HG03575 (cell line): ENCODE measurements around the gene IQGAP3.

Experiments used
- ATAC-seq: cut with Tn5 transposase; IDR thresholded peaks from one replicate; pipeline ENCODE4 v1.9.1; 2021; ENCODE audit not compliant: unreplicated experiment, insufficient number of reproducible peaks, low FRiP score; ENCODE audit errors: extremely low read depth

Gene IQGAP3

DNA sequence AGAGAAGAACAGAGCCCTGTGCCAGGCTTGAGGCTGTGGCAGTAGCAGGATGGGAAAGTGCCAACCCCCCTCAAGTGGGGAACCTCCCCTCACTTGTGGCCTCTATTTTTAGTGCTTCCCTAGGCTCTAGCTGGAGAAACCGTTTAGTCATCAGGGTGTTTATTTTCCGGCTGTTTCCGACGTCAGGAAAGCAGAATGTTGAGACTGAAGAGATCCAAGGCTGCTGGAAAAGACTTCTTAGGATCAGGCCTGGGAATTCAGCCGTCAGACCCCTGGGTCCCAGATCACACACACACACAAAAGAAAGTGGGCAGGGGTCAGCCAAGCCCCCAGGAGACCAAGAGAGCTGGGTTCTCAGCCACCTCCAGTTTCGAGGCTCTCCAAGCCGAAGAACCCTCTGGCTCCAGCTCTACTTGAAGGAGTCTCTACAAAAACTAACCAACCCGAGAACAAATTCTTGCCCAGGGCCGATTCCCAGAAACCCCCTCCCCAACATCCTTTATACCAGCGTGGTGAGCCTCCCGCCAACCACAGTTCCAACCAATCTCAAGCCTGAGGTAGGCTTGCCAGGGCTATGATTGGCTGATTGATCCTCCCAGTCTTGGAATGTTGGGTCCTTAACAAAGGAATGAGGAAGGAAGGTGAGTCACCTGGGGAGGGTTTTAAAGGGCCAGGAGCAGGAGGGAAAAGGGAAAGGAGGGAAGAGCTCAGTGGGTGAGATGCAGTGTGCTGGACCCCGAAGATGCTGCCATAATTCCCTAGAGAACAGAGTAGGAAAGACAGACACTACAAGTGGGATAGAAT, 69.3 kb downstream of the IQGAP3 start:
- ATAC-seq, result no peak

GRCh38 chr1:156502391-156502893, 69.9 kb downstream of the IQGAP3 start:
- no peak for ATAC-seq

DNA sequence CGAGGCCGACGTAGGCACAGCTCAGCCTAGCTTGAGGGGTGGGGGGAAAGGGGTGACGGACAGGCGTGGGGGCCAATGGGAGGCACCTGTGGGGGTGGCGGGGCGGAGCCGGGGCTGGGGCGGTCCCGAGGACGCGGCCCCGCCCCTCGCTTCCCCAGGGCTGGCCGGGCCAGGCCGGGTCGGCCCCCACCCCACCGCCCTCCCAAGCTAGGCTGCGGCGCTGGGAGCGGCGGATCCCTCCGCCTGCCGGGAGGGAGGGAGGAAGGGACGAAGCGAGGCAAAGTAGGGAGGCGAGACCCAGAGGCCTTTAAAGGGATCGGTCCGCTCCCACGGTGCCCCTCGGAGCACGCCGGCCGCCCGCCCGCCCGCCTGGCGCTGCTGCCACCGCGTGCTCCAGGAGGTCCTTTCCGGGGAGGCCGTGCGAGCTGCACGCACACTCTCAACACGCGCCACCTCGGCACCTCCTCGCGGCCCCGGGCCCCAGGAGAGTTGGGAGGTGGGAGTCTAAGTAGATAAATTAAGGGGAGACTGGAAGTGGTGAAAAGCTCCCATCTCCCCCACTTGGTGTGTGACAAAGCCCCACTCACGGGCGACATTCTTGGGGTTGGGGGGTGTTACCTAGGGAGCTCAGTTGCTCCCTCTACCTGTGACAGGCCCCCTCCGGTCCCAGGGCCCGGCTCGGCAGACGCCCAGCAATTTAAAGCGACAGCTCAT, 71.4 kb downstream of the IQGAP3 start:
- no peak for ATAC-seq

DNA sequence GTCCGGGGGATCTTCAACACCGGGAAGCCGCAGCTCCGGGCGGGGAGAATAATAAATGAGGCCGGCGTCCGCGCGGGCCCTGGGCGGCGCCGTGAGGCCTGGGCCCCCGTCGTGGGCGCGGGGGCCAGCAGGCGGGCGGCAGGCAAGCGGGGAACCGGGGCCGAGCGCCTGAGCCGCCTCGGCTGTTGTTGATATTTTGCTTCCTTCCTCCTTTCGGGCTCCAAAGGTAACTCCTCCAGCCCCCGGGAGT, 71.9 kb downstream of the IQGAP3 start, which contains the start of gene MEF2D:
Gene MEF2D (minus strand): TSS at position 233 of the 250 bp plus-strand sequence. CDS start 17,483 bp downstream, outside the sequence.
- ATAC-seq, result no peak

DNA sequence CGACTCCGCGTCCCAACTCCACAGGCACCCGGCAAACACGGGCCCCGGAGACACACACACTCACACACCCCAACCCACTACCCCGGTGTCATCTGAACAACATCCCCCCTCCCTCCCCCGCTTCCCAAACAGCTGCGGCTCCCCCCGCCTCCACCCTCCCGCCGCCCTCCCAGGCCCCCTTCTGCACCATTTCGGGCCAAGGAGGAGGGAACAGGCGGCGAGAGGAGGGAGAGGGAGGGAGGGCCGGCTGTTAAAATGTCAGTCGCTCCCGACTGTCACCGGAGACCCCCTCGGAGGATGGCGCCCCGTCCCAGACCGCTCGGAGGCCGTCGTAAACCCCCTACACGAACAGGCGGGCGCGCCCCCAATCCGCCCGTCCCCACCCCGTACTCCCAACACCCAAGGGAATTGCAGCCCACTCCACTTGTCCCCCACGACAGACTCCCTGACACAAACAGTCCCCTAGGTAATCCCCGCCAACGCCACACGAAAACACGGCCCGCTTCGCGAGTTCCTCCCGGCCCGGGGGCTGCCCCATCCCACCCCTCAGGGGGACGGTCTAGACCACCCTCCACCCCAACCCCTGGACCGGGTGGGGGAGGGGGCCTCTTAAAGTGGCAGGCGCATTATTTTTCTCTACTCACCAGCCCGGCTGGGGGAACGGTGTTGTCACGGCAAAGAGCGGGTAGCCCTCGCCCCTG, 72.4 kb downstream of the IQGAP3 start:
- no peak for ATAC-seq

GRCh38 chr1:156499194-156499841, 73.0 kb downstream of the IQGAP3 start:
- ATAC-seq, result no peak

DNA sequence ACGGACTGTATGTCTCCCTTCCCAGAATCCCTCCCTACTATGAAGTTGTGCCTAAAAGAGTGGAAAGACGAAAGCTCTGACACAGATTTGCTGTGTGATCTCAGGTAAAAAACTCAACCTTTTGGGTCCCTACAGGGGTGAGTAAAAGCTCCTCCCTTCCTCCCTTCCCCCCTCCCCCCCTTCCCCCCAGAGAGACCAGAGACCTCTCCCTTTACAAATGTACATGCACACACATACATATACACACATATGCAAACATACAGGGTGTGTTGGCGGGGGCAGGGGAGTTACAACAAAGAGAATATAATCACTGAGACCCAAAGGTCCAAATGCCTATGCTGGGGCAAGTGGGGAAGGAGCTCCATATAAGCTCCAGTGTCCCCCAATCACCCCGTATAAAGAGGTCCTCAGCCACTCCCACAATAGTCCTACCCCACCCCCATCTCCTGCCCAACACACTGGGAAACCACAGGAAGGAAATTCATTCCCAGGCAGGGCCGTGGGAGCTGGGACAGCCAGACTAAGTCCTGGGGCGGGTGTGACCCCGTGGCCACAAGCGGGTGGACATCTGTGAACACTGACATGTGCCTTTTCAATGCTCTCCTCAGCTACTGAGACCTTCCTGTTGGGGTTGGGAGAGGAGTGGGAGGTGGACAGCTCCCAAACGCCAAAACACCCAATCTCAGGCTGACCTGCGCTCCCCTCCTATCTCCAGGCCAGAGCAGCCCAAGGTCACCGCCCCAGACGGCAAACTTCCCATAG, 73.8 kb downstream of the IQGAP3 start:
- no peak for ATAC-seq

- ATAC-seq, result no peak
Observed at GRCh38 chr1:156497743-156498431, 74.5 kb downstream of the IQGAP3 start.

DNA sequence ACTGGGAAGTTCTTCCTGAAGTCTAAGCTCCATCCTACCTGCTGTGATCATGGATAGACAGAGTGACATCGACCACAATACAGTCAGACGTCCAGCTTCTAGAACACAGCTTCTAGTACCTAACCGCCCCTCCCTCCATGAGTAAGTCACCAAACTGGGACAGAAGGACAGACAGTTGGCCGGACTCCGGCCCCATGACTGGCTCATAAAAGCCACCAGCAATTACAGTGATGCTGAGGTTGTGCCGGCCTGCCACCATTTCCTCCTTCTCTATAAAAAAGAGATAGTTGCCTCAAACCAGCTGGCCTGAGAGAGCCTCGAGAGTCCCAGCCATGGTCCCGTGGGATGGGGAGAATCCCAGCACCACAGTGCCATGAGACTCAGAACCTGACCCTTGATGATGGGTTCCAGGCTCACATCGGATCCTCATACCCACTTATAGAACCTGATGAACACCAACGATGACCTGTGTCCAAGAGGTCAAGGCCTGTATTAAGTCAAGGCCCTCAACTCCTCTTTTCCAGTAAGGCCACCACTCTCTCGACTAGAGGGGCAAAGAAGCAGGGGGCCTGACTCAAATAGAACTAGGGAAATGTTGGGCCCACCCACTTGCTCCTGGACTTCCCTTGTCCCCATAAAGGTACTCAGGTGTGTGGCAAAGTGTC, 75.2 kb downstream of the IQGAP3 start:
- ATAC-seq, result no peak

DNA sequence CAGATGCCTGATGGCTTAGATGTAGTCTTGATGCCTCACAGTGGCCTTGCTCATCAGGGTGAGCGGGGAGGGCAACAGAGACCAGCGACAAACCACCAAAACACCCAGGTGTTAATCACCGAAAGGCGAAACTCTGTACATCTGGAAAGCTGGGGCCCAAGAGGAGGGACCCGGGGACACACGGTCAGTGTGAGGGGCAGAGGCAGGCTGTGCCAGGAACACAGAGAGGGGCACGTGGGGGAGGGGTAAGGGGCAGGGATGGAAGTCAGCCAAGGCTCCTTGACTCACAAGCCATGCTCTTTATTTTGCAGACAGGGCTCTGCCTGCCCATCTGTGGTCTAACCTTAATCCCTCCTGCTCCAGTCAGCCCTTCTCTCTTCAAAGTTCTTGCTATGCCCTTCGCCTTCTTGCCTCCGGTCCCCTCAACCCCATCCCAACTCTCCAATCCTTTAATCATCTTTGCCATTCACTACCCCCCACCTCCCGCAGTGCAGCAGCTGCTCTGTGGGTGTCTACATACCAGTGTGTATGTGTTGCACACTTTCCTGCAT, 76.1 kb downstream of the IQGAP3 start:
- ATAC-seq, result no peak

- no peak for ATAC-seq
Observed at GRCh38 chr1:156495401-156496140, 76.8 kb downstream of the IQGAP3 start.

GRCh38 chr1:156494309-156494895, 78.0 kb downstream of the IQGAP3 start:
- ATAC-seq, result no peak

- no peak for ATAC-seq
Observed at GRCh38 chr1:156493742-156494141, 78.6 kb downstream of the IQGAP3 start.

DNA sequence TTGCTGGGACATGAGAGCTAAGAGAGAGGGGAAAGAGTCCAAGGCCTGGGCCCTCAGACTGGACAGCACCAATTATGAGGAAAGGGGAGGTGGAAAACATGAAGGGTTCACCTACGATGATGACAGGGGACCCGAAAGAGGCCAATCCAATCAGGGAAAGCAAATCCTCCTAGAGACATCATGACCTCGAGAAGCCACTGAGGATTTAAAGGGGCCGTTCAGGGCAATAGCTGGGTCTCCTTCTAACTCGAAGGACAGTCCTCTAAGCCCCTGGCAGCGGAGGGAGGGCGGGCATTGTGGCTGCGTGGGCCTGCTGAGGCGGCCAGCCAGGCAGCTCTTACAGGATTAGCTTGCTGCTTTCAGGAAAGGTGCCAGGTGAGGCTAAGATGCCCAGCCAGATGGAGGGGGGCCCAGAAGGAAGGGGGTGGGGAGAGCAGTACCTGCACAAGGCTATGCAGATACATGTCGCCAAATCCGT, 79.2 kb downstream of the IQGAP3 start:
- no peak for ATAC-seq

DNA sequence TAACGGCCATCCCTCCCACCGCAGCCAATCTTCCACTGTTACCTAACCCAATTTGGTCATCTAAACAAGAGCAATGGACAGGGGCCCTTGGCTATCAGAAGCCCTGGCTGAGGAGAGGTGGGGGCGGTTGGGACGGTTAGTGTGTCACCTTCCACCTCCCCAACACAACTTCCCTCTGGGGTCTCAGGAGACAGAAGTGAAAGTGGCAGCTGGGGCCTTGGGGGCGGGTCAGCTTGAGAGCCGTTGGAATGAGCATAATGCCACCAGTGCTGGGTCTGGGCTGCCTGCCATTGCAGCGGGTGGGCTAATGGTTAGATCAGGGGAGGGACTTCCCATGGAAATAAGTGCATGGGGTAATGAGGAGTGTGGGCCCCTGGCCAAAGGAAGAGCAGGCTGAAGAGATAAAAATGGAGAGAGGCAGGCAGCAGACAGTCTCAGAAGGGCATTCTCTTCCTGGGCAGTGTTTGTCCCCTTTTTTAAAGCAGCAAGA, 79.7 kb downstream of the IQGAP3 start:
- no peak for ATAC-seq

DNA sequence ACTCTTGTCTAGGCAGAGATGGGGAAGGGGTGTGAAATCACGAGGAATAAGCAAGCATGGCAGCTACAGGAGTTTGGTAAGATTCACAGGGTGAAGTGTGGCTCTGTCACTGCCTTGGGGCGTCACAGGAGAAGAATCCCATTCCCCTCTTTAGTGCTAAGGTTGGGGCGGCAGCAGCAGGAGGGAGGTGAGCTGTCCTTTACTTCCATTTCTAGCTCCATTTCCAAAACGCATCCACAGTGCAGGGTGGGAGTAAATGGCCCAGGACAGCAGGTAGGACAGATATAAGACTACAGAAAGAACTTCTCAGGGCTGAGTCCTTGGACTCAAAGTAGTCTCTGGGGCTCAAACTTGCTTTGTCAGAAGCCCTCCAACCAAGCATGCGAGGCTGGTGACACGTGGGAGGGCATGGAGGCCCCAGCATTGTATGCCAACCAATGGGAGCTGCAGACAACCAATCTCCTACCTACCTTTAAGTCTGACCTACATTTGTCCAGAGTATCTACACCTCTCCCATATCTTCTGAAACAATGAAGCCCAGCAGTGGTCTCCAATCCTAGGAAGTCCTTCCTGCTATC, 80.3 kb downstream of the IQGAP3 start:
- no peak for ATAC-seq
